ENCODE data around the gene LAMA3.

Gene LAMA3

DNA sequence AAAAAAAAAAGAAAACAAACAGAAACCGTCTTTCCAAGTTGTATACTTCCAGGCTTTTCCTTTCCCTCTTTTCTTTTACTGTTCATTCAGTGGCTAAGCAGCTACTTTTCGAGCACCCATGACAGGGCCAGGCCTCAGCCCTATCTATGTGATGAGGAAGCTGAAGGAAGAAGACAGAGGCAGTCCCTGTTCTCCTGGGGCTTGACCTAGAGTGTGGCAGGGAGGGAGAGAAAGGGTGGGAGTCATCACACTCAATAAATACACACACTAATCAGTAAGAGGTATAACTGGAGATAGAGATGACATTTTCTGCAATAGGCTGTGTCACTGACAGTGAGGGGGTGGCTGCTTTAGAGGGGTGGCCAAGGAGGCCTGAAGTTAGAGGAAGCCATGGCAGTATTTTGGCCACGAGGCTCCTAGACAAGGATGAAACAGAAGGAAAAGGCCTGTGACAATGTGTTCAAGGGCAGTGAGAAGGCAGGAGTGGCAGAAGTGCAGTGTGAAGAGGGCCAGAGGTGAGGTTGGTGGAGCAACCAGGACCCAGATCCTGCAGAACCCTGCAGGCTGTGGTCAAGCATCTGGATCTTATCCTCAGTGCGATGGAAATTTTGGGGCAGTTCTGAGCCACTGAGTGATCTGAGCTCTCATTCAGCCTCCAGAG lies 193.5 kb downstream of the LAMA3 start:
- DNase-seq, result no peak

- no peak for DNase-seq
Observed at GRCh38 chr18:23883277-23883790, 194.1 kb downstream of the LAMA3 start.

- no peak for DNase-seq
Observed at GRCh38 chr18:23884681-23885375, 195.6 kb downstream of the LAMA3 start.

GRCh38 chr18:23885750-23886149 lies 196.5 kb downstream of the LAMA3 start:
- DNase-seq, result no peak

DNA sequence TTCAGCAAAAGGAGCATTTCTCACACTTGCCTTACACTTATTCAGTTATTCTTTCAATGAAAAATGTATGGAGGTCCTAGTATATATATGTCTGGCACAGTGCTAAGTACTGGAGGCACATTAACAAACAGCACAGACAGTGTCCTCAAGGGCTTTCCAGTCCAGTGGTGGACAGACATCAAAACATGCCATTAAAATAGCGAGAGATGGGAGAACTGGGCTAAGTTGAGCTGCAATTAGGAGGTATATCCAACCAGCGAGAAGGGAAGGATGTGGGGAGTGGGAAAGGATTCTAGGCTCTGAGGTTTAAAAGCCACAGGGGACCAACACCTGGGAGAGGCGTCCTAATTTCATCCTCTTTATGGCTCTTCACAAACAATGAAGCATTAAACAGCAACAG lies 197.8 kb downstream of the LAMA3 start:
- no peak for DNase-seq

- DNase-seq, result peak; percentile 21
Observed at GRCh38 chr18:23887493-23887892, 198.2 kb downstream of the LAMA3 start.

- no peak for DNase-seq
Observed at GRCh38 chr18:23888881-23889280, 199.6 kb downstream of the LAMA3 start.

GRCh38 chr18:23889907-23890306 lies 200.7 kb downstream of the LAMA3 start:
- no peak for DNase-seq

DNA sequence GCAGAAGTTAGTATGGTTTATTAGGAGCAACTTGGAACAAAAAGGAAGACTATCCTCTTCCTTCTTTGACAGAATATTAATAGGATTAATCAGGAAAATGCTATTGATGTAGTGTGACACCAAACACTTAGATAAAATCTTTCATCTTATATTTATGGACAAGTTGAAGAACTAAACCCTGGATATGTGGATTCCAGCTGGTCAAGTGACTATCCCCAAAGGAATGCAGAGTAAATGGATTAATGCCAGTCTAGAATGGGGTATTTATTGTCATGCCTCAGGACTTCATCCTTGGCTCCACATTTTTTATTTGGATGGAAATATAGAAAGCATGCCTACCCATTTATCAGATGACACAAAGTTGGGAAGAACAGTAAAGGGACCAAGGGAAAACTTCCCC lies 201.3 kb downstream of the LAMA3 start:
- peak; percentile 59 for DNase-seq

- DNase-seq, result no peak
Observed at GRCh38 chr18:23893653-23894052, 204.4 kb downstream of the LAMA3 start.

GRCh38 chr18:23894661-23895175 lies 205.5 kb downstream of the LAMA3 start:
- no peak for DNase-seq

- no peak for DNase-seq
Observed at GRCh38 chr18:23897291-23897690, 208.0 kb downstream of the LAMA3 start.

DNA sequence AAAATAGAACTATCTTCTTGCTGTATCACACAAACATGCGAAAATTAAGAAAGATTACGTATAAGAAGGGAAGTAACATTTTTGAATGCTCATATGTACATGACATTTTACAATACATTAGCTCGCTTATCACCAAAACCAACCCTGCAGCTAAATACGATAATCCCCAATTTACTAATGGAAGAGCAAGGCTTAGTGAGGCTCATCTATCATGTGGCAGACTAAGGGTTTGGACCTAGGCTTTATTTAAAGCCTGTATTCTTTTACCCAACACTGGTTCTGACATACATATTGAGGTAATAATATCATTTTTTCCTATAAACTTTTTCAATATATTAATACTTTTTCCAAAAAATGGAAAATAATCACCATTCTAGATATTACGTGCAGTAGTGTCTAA lies 208.5 kb downstream of the LAMA3 start:
- no peak for DNase-seq

- no peak for DNase-seq
Observed at GRCh38 chr18:23900994-23901393, 211.7 kb downstream of the LAMA3 start.

GRCh38 chr18:23902396-23902795 lies 213.1 kb downstream of the LAMA3 start:
- DNase-seq, result no peak

- DNase-seq, result no peak
Observed at GRCh38 chr18:23903971-23904370, 214.7 kb downstream of the LAMA3 start.

GRCh38 chr18:23906658-23907057 lies 217.4 kb downstream of the LAMA3 start:
- no peak for DNase-seq

- DNase-seq, result no peak
Observed at GRCh38 chr18:23908827-23909226, 219.6 kb downstream of the LAMA3 start.

- DNase-seq, result no peak
Observed at GRCh38 chr18:23910032-23910431, 220.8 kb downstream of the LAMA3 start.

DNA sequence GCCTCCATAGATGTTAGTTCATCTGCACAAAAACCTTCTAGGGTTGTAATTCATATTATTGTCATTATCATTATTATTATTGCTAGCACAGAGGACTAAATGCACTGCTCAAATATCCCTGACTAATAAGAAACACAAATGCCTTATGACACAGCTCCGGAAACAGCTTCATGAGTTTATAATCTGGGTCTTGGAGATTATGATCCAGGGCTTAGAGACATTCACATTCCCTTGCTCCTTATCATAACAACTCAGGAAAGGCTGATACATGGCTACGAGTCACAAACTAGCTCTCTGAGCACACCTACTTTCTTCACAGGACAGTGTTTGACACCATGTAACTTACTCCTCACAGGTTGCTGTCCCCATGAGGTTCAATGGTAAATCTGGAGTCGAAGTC lies 223.1 kb downstream of the LAMA3 start:
- DNase-seq, result no peak

- DNase-seq, result peak; percentile 47
Observed at GRCh38 chr18:23916338-23916737, 227.1 kb downstream of the LAMA3 start.

GRCh38 chr18:23918395-23919032 lies 229.3 kb downstream of the LAMA3 start:
- DNase-seq, result peak; percentile 60

DNA sequence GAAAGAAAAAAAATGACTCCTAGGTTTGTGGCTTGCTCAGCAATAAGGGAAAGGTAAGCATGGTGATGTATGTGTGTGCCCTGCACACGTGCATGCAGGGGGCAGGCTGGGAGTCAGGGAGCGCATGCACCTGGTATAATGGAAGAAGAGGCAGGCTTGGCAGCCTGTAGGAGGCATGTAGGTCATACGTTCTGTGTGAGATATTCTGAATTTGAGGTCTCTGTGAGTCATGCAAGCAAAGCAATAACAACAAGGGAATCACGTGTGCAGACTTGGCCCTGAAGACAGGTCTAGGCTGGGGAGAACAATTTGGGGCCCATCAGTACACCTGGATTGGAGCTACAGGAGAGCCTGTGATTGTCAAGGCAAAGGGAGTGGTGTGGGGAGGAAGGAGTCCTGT lies 230.8 kb downstream of the LAMA3 start:
- DNase-seq, result no peak

All from fibroblast of upper back skin (primary cell).